K562 (cell line): ENCODE data around the gene KCNJ10. TPM values are rescaled to one million over a fixed set of nuclear protein-coding genes. Genes with fewer than 3 reads are reported as not detected.
A peak's percentile ranks its signal among the peaks of the same experiment; 100 is the strongest.

ENCODE experiments used
- ARNT ChIP-seq, 2 experiments: fragments of 450-650 bp; IDR thresholded peaks; 2 replicates each; pipeline ENCODE4 v1.6.1; 2016; ENCODE audit warnings: mild to moderate bottlenecking in 1 of 2
- BRD4 ChIP-seq: fragments of 200-600 bp; sonication (generic); IDR thresholded peaks from 2 replicates; pipeline ENCODE4 v1.6.1; 2017; ENCODE audit warnings: inconsistent platforms
- CCAR2 ChIP-seq: fragments of 200-400 bp; formaldehyde crosslinking; IDR thresholded peaks from 2 replicates; pipeline ENCODE4 v1.6.1; 2017; ENCODE audit warnings: mild to moderate bottlenecking, low read depth, low read length
- CSDE1 ChIP-seq, 2 experiments: fragments of 450-650 bp; IDR thresholded peaks; 2 replicates each; pipeline ENCODE4 v1.6.1; 2016; ENCODE audit warnings: mild to moderate bottlenecking in 1 of 2
- HNRNPLL ChIP-seq: fragments of 200-400 bp; formaldehyde crosslinking; IDR thresholded peaks from 2 replicates; pipeline ENCODE4 v1.6.1; 2017; ENCODE audit warnings: low read length, low read depth, mild to moderate bottlenecking; ENCODE audit not compliant: poor library complexity, severe bottlenecking
- HNRNPUL1 ChIP-seq: fragments of 200-400 bp; formaldehyde crosslinking; IDR thresholded peaks from 2 replicates; pipeline ENCODE4 v1.6.1; 2017; ENCODE audit warnings: low read length
- KDM1A ChIP-seq, 2 experiments: fragments of 450-650 bp; IDR thresholded peaks; 2 replicates each; pipeline ENCODE4 v1.6.1; 2016; ENCODE audit warnings: mild to moderate bottlenecking in 2 of 2
- MYC ChIP-seq, 2 experiments: fragments of 250-450 bp in 1 of 2; sonication (Bioruptor Pico) in 1 of 2; IDR thresholded peaks; 2 replicates each; pipeline versions ENCODE4 v1.5.1 to v1.6.1; 2012 to 2021; ENCODE audit warnings: low read depth in 2 of 2, borderline replicate concordance in 1 of 2, improper control_type of control experiment in 1 of 2, low read length in 1 of 2, mild to moderate bottlenecking in 1 of 2, moderate library complexity in 1 of 2
- POLR2AphosphoS5 ChIP-seq: IDR thresholded peaks from 2 replicates; pipeline ENCODE4 v1.6.1; 2011; ENCODE audit warnings: mild to moderate bottlenecking, low read depth, low read length, moderate library complexity; ENCODE audit not compliant: control insufficient read depth, insufficient read depth
- RBM34 ChIP-seq: fragments of 200-400 bp; formaldehyde crosslinking; IDR thresholded peaks from 2 replicates; pipeline ENCODE4 v1.6.1; 2018; ENCODE audit warnings: low read length, borderline replicate concordance; ENCODE audit not compliant: insufficient read depth
- RFX5 ChIP-seq: IDR thresholded peaks from 2 replicates; pipeline ENCODE4 v1.6.1; 2011; ENCODE audit warnings: low read depth, mild to moderate bottlenecking, improper control_type of control experiment, low read length
- ZBTB17 ChIP-seq: fragments of 450-650 bp; formaldehyde crosslinking; IDR thresholded peaks from 2 replicates; pipeline ENCODE4 v1.4.0; 2020; ENCODE audit warnings: mild to moderate bottlenecking
- ZNF133 ChIP-seq: fragments of 250-450 bp; sonication (Bioruptor Pico); IDR thresholded peaks from 2 replicates; pipeline ENCODE4 v1.4.0; 2020; ENCODE audit warnings: mild to moderate bottlenecking
- ZNF274 ChIP-seq: IDR thresholded peaks from 2 replicates; pipeline ENCODE4 v1.6.1; 2011; ENCODE audit warnings: low read depth, mild to moderate bottlenecking, low read length, moderate library complexity, borderline replicate concordance
- ZNF699 ChIP-seq: fragments of 250-450 bp; sonication (Bioruptor Pico); IDR thresholded peaks from 2 replicates; pipeline ENCODE4 v1.8.0; 2021; ENCODE audit warnings: mild to moderate bottlenecking, moderate library complexity; ENCODE audit not compliant: insufficient replicate concordance
- ZNF79 ChIP-seq: fragments of 250-450 bp; sonication (Bioruptor Pico); IDR thresholded peaks from 2 replicates; pipeline ENCODE4 v1.4.0; 2020; ENCODE audit warnings: low read depth, mild to moderate bottlenecking, moderate library complexity
- polyA plus RNA-seq, 8 experiments: library from polyadenylated mRNA; depleted of rRNA in 4 of 8; stranded (reverse) in 5 of 8; unstranded in 3 of 8; fragments of >200 nt; fragmentation: Nextera tagmentation in 2 of 8; fragmentation: Illumina TruSeq in 1 of 8; extraction: Ambion mirVana in 2 of 8; extraction: Trizol in 1 of 8; gene quantifications; 2 replicates each; pipeline versions ENCODE4 v1.2.1 to v1.2.3, GENCODE V29; 2011 to 2014; ENCODE audit warnings: inconsistent platforms in 1 of 8, missing spikeins in 1 of 8
- total RNA-seq, 7 experiments: library from RNA; depleted of rRNA in 6 of 7; stranded (reverse); fragments of >200 nt in 6 of 7; fragmentation: Illumina TruSeq in 2 of 7; extraction: Trizol in 2 of 7; gene quantifications; 2 replicates each; pipeline versions ENCODE4 v1.2.1 to v1.2.3, GENCODE V29; 2011 to 2021; ENCODE audit warnings: low replicate concordance in 1 of 7
- TF ChIP-seq, protein P1 (sequence below): IDR thresholded peaks from 2 replicates; pipeline ENCODE4 v1.6.1; 2011; ENCODE audit not compliant: insufficient read length; ENCODE audit errors: extremely low read depth
- TF ChIP-seq, protein P2 (sequence below), 2 experiments: fragments of 450-650 bp; IDR thresholded peaks; 2 replicates each; pipeline ENCODE4 v1.6.1; 2016; ENCODE audit warnings: mild to moderate bottlenecking in 2 of 2, borderline replicate concordance in 1 of 2, low read depth in 1 of 2, moderate library complexity in 1 of 2
- TF ChIP-seq, protein P3 (sequence below): sonication (generic); IDR thresholded peaks from 2 replicates; pipeline ENCODE4 v1.6.1; 2016

Gene KCNJ10
- total and polyA plus RNA-seq, 9 of the 15 experiments (the other 6 are each of a cell fraction or from before 2014, with no cell fraction given): 0.06 to 0.11 TPM; not detected in 7

DNA sequence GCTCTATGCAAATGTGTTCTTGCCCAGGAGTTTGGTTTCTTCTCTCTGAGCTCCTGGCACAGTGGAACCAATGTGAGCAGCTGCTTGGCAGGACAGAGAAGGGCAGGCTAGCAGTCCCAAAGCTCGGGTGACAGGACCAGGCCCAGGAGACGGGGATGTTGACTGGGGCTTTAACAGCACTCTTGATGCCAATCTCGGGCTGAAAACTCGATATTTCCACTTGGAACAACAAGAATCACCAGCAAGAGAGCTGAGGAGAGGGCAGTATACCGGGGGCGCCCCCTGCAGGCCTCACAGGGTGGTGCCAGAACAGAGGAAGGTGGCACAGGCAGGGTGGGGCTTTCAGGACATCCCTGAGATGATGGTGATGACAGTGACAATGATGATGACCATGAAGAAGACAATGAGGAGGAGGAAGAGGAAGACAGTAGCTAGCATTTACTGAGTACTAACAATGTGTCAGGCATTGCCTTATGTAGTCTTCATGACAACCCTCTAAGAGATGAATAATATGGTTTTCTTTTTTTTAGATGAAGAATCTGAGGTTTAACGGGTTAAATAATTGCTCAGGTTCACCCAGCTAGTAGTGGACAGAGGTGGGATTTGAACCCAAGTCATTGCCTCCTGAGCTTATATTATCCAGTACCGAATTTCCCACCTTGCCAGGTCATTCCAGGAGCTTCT is 8.7 kb upstream of the KCNJ10 start (continued):
- no peak for TF ChIP-seq MYC (IDR thresholded peaks at IDR 0.05; ENCODE audit: low read depth, low read length)
- no peak for TF ChIP-seq MYC (CRISPR knock-in tag; IDR thresholded peaks at IDR 0.05; ENCODE audit: borderline replicate concordance, low read depth)
- no peak for TF ChIP-seq HNRNPLL
- no peak for TF ChIP-seq ZBTB17 (CRISPR knock-in tag)
- TF ChIP-seq, protein P1, sequence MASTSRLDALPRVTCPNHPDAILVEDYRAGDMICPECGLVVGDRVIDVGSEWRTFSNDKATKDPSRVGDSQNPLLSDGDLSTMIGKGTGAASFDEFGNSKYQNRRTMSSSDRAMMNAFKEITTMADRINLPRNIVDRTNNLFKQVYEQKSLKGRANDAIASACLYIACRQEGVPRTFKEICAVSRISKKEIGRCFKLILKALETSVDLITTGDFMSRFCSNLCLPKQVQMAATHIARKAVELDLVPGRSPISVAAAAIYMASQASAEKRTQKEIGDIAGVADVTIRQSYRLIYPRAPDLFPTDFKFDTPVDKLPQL: no peak
- TF ChIP-seq, protein P2, sequence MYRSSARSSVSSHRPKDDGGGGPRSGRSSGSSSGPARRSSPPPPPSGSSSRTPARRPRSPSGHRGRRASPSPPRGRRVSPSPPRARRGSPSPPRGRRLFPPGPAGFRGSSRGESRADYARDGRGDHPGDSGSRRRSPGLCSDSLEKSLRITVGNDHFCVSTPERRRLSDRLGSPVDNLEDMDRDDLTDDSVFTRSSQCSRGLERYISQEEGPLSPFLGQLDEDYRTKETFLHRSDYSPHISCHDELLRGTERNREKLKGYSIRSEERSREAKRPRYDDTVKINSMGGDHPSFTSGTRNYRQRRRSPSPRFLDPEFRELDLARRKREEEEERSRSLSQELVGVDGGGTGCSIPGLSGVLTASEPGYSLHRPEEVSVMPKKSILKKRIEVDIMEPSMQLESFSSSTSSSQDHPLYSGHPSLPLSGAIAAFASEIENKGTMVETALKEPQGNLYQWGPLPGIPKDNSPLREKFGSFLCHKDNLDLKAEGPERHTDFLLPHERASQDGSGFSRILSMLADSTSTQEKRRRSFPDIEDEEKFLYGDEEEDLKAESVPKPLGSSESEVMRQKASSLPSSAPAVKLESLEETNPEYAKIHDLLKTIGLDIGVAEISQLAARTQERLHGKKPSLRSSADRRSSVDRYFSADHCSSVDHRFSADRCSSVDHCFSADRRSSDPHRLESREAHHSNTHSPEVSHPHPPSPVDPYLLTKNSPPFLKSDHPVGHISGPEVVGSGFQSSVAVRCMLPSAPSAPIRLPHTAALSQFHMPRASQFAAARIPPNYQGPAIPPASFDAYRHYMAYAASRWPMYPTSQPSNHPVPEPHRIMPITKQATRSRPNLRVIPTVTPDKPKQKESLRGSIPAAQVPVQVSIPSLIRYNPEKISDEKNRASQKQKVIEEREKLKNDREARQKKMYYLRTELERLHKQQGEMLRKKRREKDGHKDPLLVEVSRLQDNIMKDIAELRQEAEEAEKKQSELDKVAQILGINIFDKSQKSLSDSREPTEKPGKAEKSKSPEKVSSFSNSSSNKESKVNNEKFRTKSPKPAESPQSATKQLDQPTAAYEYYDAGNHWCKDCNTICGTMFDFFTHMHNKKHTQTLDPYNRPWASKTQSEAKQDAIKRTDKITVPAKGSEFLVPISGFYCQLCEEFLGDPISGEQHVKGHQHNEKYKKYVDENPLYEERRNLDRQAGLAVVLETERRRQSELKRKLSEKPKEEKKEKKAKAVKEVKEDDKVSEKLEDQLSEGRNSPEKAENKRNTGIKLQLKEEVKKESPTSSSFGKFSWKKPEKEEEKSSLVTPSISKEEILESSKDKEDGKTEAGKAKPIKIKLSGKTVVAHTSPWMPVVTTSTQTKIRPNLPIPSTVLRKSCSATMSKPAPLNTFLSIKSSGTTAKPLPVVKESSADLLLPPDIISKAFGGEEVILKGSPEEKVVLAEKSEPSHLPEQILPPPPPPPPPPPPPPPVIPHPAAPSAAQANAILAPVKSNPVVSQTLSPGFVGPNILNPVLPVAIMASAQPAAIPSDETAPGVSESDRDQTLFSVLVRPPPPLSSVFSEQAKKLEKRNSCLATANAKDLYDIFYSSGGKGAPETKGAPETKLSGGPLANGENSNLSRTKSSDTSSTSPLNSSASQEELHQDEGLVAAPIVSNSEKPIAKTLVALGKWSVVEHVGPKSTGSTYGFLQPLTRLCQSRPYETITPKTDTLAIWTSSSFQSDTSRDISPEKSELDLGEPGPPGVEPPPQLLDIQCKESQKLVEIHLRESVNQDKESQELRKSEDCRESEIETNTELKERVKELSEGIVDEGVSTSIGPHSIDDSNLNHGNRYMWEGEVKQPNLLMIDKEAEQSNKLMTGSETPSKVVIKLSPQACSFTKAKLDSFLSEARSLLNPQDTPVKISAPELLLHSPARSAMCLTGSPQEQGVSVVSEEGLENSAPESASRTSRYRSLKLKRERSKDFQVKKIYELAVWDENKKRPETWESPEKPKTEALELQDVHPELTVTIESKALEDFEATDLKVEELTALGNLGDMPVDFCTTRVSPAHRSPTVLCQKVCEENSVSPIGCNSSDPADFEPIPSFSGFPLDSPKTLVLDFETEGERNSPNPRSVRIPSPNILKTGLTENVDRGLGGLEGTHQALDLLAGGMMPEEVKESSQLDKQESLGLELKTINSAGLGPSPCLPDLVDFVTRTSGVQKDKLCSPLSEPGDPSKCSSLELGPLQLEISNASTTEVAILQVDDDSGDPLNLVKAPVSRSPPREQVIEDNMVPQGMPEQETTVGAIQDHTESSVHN (IDR thresholded peaks at IDR 0.05; ENCODE audit: borderline replicate concordance in 1 of 2, low read depth in 1 of 2): no peak
- no peak for TF ChIP-seq RBM34
- TF ChIP-seq RFX5: no peak
- TF ChIP-seq CCAR2: no peak
- TF ChIP-seq ZNF699 (CRISPR knock-in tag): no peak
- no peak for TF ChIP-seq HNRNPUL1
- TF ChIP-seq CSDE1 (IDR thresholded peaks at IDR 0.05): no peak
- TF ChIP-seq POLR2AphosphoS5: no peak
- no peak for TF ChIP-seq ZNF133 (CRISPR knock-in tag)
- TF ChIP-seq BRD4: no peak
- no peak for TF ChIP-seq ZNF274
- TF ChIP-seq ARNT (IDR thresholded peaks at IDR 0.05): no peak
- no peak for TF ChIP-seq ZNF79 (CRISPR knock-in tag)
- peak; percentile 17 to 18; a peak in 1 of 4 replicates for TF ChIP-seq KDM1A (IDR thresholded peaks at IDR 0.05)
- TF ChIP-seq, protein P3, sequence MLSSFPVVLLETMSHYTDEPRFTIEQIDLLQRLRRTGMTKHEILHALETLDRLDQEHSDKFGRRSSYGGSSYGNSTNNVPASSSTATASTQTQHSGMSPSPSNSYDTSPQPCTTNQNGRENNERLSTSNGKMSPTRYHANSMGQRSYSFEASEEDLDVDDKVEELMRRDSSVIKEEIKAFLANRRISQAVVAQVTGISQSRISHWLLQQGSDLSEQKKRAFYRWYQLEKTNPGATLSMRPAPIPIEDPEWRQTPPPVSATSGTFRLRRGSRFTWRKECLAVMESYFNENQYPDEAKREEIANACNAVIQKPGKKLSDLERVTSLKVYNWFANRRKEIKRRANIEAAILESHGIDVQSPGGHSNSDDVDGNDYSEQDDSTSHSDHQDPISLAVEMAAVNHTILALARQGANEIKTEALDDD: no peak
